K562 (cell line): ENCODE data around the gene IPP. TPM values are rescaled to one million over a fixed set of nuclear protein-coding genes. Genes with fewer than 3 reads are reported as not detected.

ENCODE experiments used
- ADNP ChIP-seq: fragments of 200-800 bp; sonication (Bioruptor generic); IDR thresholded peaks from 2 replicates; pipeline ENCODE4 v1.6.1; 2016; ENCODE audit warnings: missing genetic modification characterization, missing compliant biosample characterization
- CCNT2 ChIP-seq: IDR thresholded peaks from 2 replicates; pipeline ENCODE4 v1.6.1; 2011; ENCODE audit warnings: borderline replicate concordance, low read depth, mild to moderate bottlenecking, moderate library complexity, mixed read lengths, low read length; ENCODE audit not compliant: insufficient read length; ENCODE audit errors: extremely low read depth
- CREBBP ChIP-seq: IDR thresholded peaks from one replicate; pipeline ENCODE4 v1.6.1; 2012; ENCODE audit warnings: low read depth, mild to moderate bottlenecking, control low read depth, inconsistent platforms, low read length
- EP400 ChIP-seq: fragments of 450-650 bp; IDR thresholded peaks from 2 replicates; pipeline ENCODE4 v1.6.1; 2017; ENCODE audit warnings: antibody characterized with exemption, mild to moderate bottlenecking, moderate library complexity
- ESRRA ChIP-seq: fragments of 450-650 bp; IDR thresholded peaks from 2 replicates; pipeline ENCODE4 v1.6.1; 2014; ENCODE audit warnings: low read depth, mild to moderate bottlenecking, moderate library complexity, borderline replicate concordance
- PHB2 ChIP-seq: fragments of 450-650 bp; IDR thresholded peaks from 2 replicates; pipeline ENCODE4 v1.6.1; 2017; ENCODE audit warnings: low read depth
- POLR2A ChIP-seq: fragments of 450-650 bp; conservative IDR thresholded peaks from 2 replicates; pipeline ENCODE4 v1.6.1; 2016
- SAFB ChIP-seq: fragments of 200-400 bp; formaldehyde crosslinking; IDR thresholded peaks from 2 replicates; pipeline ENCODE4 v1.6.1; 2017; ENCODE audit warnings: low read depth, low read length, borderline replicate concordance
- SMAD2 ChIP-seq: fragments of 150-350 bp; IDR thresholded peaks from 2 replicates; pipeline ENCODE4 v1.6.1; 2014; ENCODE audit warnings: low read depth, mild to moderate bottlenecking, low read length
- SNIP1 ChIP-seq: fragments of 450-650 bp; IDR thresholded peaks from 2 replicates; pipeline ENCODE4 v1.7.1; 2017; ENCODE audit warnings: low read depth, mild to moderate bottlenecking
- SOX6 ChIP-seq: fragments of 450-650 bp; IDR thresholded peaks from 2 replicates; pipeline ENCODE4 v1.6.1; 2014; ENCODE audit warnings: mild to moderate bottlenecking
- ZFX ChIP-seq: sonication (generic); formaldehyde crosslinking; IDR thresholded peaks from 2 replicates; pipeline ENCODE4 v1.8.0; 2022; ENCODE audit warnings: mild to moderate bottlenecking, missing genetic modification reagents, moderate library complexity
- ZNF24 ChIP-seq: fragments of 450-650 bp; IDR thresholded peaks from 2 replicates; pipeline ENCODE4 v1.6.1; 2016
- ZNF431 ChIP-seq: sonication (generic); formaldehyde crosslinking; IDR thresholded peaks from 2 replicates; pipeline ENCODE4 v1.8.0; 2022; ENCODE audit warnings: mild to moderate bottlenecking, missing genetic modification reagents
- ZNF584 ChIP-seq: fragments of 200-800 bp; sonication (Bioruptor generic); IDR thresholded peaks from 2 replicates; pipeline ENCODE4 v1.6.1; 2016; ENCODE audit warnings: low read depth, mild to moderate bottlenecking, missing genetic modification characterization, missing compliant biosample characterization
- ZNF780A ChIP-seq: fragments of 250-450 bp; sonication (Bioruptor Pico); IDR thresholded peaks from 2 replicates; pipeline ENCODE4 v1.5.0; 2021; ENCODE audit warnings: mild to moderate bottlenecking
- ZNF830 ChIP-seq: fragments of 250-450 bp; sonication (Bioruptor Pico); IDR thresholded peaks from 2 replicates; pipeline ENCODE4 v1.5.0; 2021; ENCODE audit warnings: mild to moderate bottlenecking
- ZSCAN29 ChIP-seq: fragments of 450-650 bp; IDR thresholded peaks from 2 replicates; pipeline ENCODE4 v1.6.1; 2017
- ZSCAN32 ChIP-seq: fragments of 450-650 bp; formaldehyde crosslinking; IDR thresholded peaks from 2 replicates; pipeline ENCODE4 v1.4.0; 2020; ENCODE audit warnings: mild to moderate bottlenecking, moderate library complexity
- polyA plus RNA-seq, 8 experiments: library from polyadenylated mRNA; depleted of rRNA in 4 of 8; stranded (reverse) in 5 of 8; unstranded in 3 of 8; fragments of >200 nt; fragmentation: Nextera tagmentation in 2 of 8; fragmentation: Illumina TruSeq in 1 of 8; extraction: Ambion mirVana in 2 of 8; extraction: Trizol in 1 of 8; gene quantifications; 2 replicates each; pipeline versions ENCODE4 v1.2.1 to v1.2.3, GENCODE V29; 2011 to 2014; ENCODE audit warnings: inconsistent platforms in 1 of 8, missing spikeins in 1 of 8
- total RNA-seq, 7 experiments: library from RNA; depleted of rRNA in 6 of 7; stranded (reverse); fragments of >200 nt in 6 of 7; fragmentation: Illumina TruSeq in 2 of 7; extraction: Trizol in 2 of 7; gene quantifications; 2 replicates each; pipeline versions ENCODE4 v1.2.1 to v1.2.3, GENCODE V29; 2011 to 2021; ENCODE audit warnings: low replicate concordance in 1 of 7
- TF ChIP-seq, protein P1 (sequence below): fragments of 450-650 bp; formaldehyde crosslinking; IDR thresholded peaks from 2 replicates; pipeline ENCODE4 v1.4.0; 2022; ENCODE audit warnings: mild to moderate bottlenecking, moderate library complexity
- TF ChIP-seq, protein P2 (sequence below): fragments of 450-650 bp; formaldehyde crosslinking; IDR thresholded peaks from 2 replicates; pipeline ENCODE4 v1.4.0; 2022; ENCODE audit warnings: missing genetic modification characterization
- TF ChIP-seq, protein P3 (sequence below): sonication (generic); formaldehyde crosslinking; IDR thresholded peaks from 2 replicates; pipeline ENCODE4 v1.8.1; 2023; ENCODE audit warnings: mild to moderate bottlenecking, missing genetic modification reagents, moderate library complexity
- TF ChIP-seq, protein P4 (sequence below), 2 experiments: fragments of 450-650 bp; IDR thresholded peaks; 2 replicates each; pipeline ENCODE4 v1.6.1; 2016
- TF ChIP-seq, protein P5 (sequence below), 2 experiments: IDR thresholded peaks; 2 replicates each; pipeline ENCODE4 v1.6.1; 2011; ENCODE audit warnings: borderline replicate concordance in 1 of 2, control low read depth in 1 of 2, low read depth in 1 of 2, low read length in 1 of 2, mild to moderate bottlenecking in 1 of 2, mixed read lengths in 1 of 2, moderate library complexity in 1 of 2; ENCODE audit not compliant: insufficient read depth in 1 of 2, insufficient read length in 1 of 2, poor library complexity in 1 of 2, severe bottlenecking in 1 of 2; ENCODE audit errors: extremely low read depth in 1 of 2

IPP gene
- total and polyA plus RNA-seq, 9 of the 15 experiments (the other 6 are each of a cell fraction or from before 2014, with no cell fraction given): 6.9 to 15.1 (median 9.7) TPM

DNA sequence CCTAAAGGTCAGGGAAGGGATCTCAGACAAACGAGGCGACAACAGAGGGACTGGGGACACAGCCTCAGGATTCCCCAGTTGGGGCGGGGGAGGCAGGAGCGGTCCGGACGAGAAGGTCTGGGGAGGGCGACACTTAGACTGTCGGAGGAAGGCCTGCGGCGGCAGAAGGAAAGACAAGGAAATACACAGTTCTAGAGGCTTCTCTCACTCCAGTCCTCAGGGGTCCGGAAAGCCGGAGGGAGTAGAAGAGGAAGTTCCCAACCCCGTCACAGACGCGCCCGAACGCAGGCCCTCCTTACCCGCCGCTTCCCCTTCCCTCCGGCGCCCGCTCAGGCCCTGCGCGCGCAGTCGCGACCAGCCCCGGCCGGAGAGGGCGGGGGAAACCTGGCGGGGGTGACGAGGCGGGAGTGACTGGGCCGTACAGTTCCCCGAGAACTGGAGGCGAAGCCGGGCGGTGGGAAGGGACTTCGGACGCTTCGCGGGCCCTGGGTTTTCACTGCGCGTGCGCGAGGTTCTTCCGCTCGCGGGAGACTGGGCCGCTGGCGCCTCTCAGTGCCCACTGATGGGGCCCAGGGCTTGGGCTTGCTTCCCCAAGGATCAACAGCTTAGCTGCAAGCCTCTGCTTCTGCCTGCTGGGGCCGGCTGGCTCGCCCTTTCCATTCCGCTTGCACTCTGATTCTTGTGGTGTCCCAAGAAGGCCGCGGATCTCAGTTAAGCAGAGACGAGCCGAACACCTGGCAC, at the start of gene IPP (continued):
- no peak for TF ChIP-seq SNIP1
- TF ChIP-seq, protein P1, sequence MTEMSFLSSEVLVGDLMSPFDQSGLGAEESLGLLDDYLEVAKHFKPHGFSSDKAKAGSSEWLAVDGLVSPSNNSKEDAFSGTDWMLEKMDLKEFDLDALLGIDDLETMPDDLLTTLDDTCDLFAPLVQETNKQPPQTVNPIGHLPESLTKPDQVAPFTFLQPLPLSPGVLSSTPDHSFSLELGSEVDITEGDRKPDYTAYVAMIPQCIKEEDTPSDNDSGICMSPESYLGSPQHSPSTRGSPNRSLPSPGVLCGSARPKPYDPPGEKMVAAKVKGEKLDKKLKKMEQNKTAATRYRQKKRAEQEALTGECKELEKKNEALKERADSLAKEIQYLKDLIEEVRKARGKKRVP: no peak
- TF ChIP-seq, protein P2, sequence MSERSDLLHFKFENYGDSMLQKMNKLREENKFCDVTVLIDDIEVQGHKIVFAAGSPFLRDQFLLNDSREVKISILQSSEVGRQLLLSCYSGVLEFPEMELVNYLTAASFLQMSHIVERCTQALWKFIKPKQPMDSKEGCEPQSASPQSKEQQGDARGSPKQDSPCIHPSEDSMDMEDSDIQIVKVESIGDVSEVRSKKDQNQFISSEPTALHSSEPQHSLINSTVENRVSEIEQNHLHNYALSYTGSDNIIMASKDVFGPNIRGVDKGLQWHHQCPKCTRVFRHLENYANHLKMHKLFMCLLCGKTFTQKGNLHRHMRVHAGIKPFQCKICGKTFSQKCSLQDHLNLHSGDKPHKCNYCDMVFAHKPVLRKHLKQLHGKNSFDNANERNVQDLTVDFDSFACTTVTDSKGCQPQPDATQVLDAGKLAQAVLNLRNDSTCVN: peak; percentile 54; the same call in 1 of the 2 replicates
- TF ChIP-seq, protein P3, sequence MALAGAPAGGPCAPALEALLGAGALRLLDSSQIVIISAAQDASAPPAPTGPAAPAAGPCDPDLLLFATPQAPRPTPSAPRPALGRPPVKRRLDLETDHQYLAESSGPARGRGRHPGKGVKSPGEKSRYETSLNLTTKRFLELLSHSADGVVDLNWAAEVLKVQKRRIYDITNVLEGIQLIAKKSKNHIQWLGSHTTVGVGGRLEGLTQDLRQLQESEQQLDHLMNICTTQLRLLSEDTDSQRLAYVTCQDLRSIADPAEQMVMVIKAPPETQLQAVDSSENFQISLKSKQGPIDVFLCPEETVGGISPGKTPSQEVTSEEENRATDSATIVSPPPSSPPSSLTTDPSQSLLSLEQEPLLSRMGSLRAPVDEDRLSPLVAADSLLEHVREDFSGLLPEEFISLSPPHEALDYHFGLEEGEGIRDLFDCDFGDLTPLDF (CRISPR knock-in tag): peak; percentile 89; the same call in 1 of the 2 replicates
- no peak for TF ChIP-seq ZSCAN32 (CRISPR knock-in tag)
- TF ChIP-seq ESRRA: peak; percentile 14; the same call in 1 of the 2 replicates
- TF ChIP-seq ZNF24: no peak
- TF ChIP-seq POLR2A: peak; percentile 99
- no peak for TF ChIP-seq ZSCAN29
- TF ChIP-seq ZFX (CRISPR knock-in tag): peak; percentile 98
- no peak for TF ChIP-seq ZNF584 (CRISPR knock-in tag)
- no peak for TF ChIP-seq SMAD2
- peak; percentile 85 for TF ChIP-seq EP400
- no peak for TF ChIP-seq ADNP (tag)
- no peak for TF ChIP-seq SAFB
- peak; percentile 95 for TF ChIP-seq CCNT2
- TF ChIP-seq ZNF830 (CRISPR knock-in tag): no peak
- no peak; the same call in 1 of the 2 replicates for TF ChIP-seq SOX6
- TF ChIP-seq, protein P4, sequence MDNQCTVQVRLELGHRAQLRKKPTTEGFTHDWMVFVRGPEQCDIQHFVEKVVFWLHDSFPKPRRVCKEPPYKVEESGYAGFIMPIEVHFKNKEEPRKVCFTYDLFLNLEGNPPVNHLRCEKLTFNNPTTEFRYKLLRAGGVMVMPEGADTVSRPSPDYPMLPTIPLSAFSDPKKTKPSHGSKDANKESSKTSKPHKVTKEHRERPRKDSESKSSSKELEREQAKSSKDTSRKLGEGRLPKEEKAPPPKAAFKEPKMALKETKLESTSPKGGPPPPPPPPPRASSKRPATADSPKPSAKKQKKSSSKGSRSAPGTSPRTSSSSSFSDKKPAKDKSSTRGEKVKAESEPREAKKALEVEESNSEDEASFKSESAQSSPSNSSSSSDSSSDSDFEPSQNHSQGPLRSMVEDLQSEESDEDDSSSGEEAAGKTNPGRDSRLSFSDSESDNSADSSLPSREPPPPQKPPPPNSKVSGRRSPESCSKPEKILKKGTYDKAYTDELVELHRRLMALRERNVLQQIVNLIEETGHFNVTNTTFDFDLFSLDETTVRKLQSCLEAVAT (IDR thresholded peaks at IDR 0.05): peak; percentile 54 to 81; a peak in 3 of 4 replicates
- TF ChIP-seq, protein P5, sequence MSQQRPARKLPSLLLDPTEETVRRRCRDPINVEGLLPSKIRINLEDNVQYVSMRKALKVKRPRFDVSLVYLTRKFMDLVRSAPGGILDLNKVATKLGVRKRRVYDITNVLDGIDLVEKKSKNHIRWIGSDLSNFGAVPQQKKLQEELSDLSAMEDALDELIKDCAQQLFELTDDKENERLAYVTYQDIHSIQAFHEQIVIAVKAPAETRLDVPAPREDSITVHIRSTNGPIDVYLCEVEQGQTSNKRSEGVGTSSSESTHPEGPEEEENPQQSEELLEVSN (IDR thresholded peaks at IDR 0.05; ENCODE audit: borderline replicate concordance in 1 of 2, extremely low read depth in 1 of 2, insufficient read depth in 1 of 2, insufficient read length in 1 of 2, low read depth in 1 of 2, low read length in 1 of 2, poor library complexity in 1 of 2, severe bottlenecking in 1 of 2): peak; percentile 82 to 88
- TF ChIP-seq CREBBP: no peak
- TF ChIP-seq ZNF780A (CRISPR knock-in tag): no peak
- TF ChIP-seq PHB2: no peak
- 0 out of 2 replicates have a peak, but pooled peaks have one; percentile 64 for TF ChIP-seq ZNF431
